Astrocyte (in vitro differentiated cells and primary cell): ENCODE data around the gene CNKSR2.

Experiments
- CTCF ChIP-seq: IDR thresholded peaks from 2 replicates; pipeline ENCODE4 v1.5.1; 2011; ENCODE audit warnings: low read depth, mild to moderate bottlenecking, inconsistent platforms, low read length, moderate library complexity; ENCODE audit not compliant: insufficient read depth
- EZH2 ChIP-seq: IDR thresholded peaks from 2 replicates; pipeline ENCODE4 v1.6.1; 2012; ENCODE audit warnings: mild to moderate bottlenecking, low read length, inconsistent platforms; ENCODE audit not compliant: insufficient read depth

GRCh38 chrX:21490341-21490740 lies 116.1 kb downstream of the CNKSR2 start:
- TF ChIP-seq CTCF, result no peak
- TF ChIP-seq EZH2, result no peak
